Transverse colon (tissue), 4 donors: ENCODE results near the gene SCNM1. TPM values are rescaled to one million over a fixed set of nuclear protein-coding genes. Genes with fewer than 3 reads are reported as not detected.

Experiments
- DNase-seq: peaks from one replicate; pipeline ENCODE4 v3.0.0-alpha.2; 2019
- H3K27ac ChIP-seq, 4 donors: fragments of 200-600 bp; sonication (generic); 2 replicates each; pipeline ENCODE4 v1.5.1; 2016 to 2018; ENCODE audit warnings: inconsistent platforms in 4 of 4
- H3K27me3 ChIP-seq: fragments of 200-600 bp; sonication (generic); 2 replicates; pipeline ENCODE4 v1.5.1; 2017; ENCODE audit warnings: inconsistent platforms
- H3K36me3 ChIP-seq, 4 donors: fragments of 200-600 bp; sonication (generic); 2 replicates each; pipeline ENCODE4 v1.5.1; 2017 to 2019; ENCODE audit warnings: inconsistent platforms in 4 of 4
- H3K4me1 ChIP-seq, 4 donors: fragments of 200-600 bp; sonication (generic); 2 replicates each; pipeline ENCODE4 v1.5.1; 2017 to 2020; ENCODE audit warnings: inconsistent platforms in 4 of 4
- H3K4me3 ChIP-seq, 4 donors: fragments of 200-600 bp; sonication (generic); 1 replicate in 1 of 4; 2 replicates in 3 of 4; pipeline versions ENCODE4 v1.5.1 to v1.6.1; 2017 to 2019; ENCODE audit warnings: inconsistent platforms in 4 of 4
- H3K9me3 ChIP-seq, 2 donors: fragments of 200-600 bp; sonication (generic); 2 replicates each; pipeline ENCODE4 v1.5.1; 2017 to 2019; ENCODE audit warnings: inconsistent platforms in 2 of 2
- EP300 ChIP-seq: sonication (generic); formaldehyde crosslinking; IDR thresholded peaks from one replicate; pipeline ENCODE4 v1.6.1; 2017; ENCODE audit warnings: antibody characterized with exemption, low read depth
- POLR2A ChIP-seq: fragments of 450-650 bp; IDR thresholded peaks from one replicate; pipeline ENCODE4 v1.6.1; 2016; ENCODE audit warnings: antibody characterized with exemption, mild to moderate bottlenecking, moderate library complexity
- POLR2AphosphoS5 ChIP-seq, 3 donors: sonication (generic); formaldehyde crosslinking; IDR thresholded peaks; one replicate each; pipeline ENCODE4 v1.6.1; 2016; ENCODE audit warnings: antibody characterized with exemption in 3 of 3
- WGBS, 2 donors: methylation state at CpG; one replicate each; pipeline ENCODE4 v1.1.5; 2018; ENCODE audit warnings: low coverage in 1 of 2; 5-methylcytosine and 5-hydroxymethylcytosine counted together
- in situ Hi-C, 4 donors: fragments of 200-750 bp; cut with MboI; loops; one replicate each; pipeline versions ENCODE4 v1.15.0 to v1.15.1; 2017; ENCODE audit warnings: low sequenced_read_pairs in 3 of 4, low pct_ligation_motif_present in 1 of 4, low pct_unique_long_range_greater_than_20kb in 1 of 4
- intact Hi-C: fragments of 100-400 bp; cut with DNase I; formaldehyde crosslinking; loops from one replicate; pipeline ENCODE4 v1.15.1; 2023; ENCODE audit warnings: low total_unique reads
- total RNA-seq, 4 donors: library from RNA; depleted of rRNA; stranded (reverse); fragments of >200 nt; gene quantifications; one replicate each; pipeline ENCODE4 v1.1.0, GENCODE V29; 2016
- TF ChIP-seq, protein P1 (sequence below), 5 experiments: fragments of 200-600 bp in 3 of 5; fragments of 450-650 bp in 2 of 5; sonication (generic) in 3 of 5; IDR thresholded peaks; 1 replicate in 2 of 5; 2 replicates in 3 of 5; pipeline ENCODE4 v1.5.1; 2016 to 2017; ENCODE audit warnings: antibody characterized with exemption in 5 of 5, inconsistent platforms in 3 of 5, mild to moderate bottlenecking in 2 of 5, moderate library complexity in 1 of 5

The SCNM1 gene
- total RNA-seq, 4 donors from 2014 or later = 9.0 to 35.4 (median 25.1) TPM

- Histone ChIP-seq H3K36me3 (peaks cover 0 to 7% (median 0%) of the 10 kb centered on the region in 4 donors), H3K4me3 (no peak overlapping the region), H3K27ac (no peak overlapping the region), H3K27me3 (no peaks in the 10 kb centered on the region), H3K9me3 (no peaks in the 10 kb centered on the region), H3K4me1 (peaks cover 0 to 8% (median 0%) of the 10 kb centered on the region in 4 donors)
- no peak for DNase-seq
- 29 to 42% methylated on average over 2 of the region's 2 CpGs for WGBS, 2 donors
- in situ Hi-C loops = no loop called here
- TF ChIP-seq, protein P1, sequence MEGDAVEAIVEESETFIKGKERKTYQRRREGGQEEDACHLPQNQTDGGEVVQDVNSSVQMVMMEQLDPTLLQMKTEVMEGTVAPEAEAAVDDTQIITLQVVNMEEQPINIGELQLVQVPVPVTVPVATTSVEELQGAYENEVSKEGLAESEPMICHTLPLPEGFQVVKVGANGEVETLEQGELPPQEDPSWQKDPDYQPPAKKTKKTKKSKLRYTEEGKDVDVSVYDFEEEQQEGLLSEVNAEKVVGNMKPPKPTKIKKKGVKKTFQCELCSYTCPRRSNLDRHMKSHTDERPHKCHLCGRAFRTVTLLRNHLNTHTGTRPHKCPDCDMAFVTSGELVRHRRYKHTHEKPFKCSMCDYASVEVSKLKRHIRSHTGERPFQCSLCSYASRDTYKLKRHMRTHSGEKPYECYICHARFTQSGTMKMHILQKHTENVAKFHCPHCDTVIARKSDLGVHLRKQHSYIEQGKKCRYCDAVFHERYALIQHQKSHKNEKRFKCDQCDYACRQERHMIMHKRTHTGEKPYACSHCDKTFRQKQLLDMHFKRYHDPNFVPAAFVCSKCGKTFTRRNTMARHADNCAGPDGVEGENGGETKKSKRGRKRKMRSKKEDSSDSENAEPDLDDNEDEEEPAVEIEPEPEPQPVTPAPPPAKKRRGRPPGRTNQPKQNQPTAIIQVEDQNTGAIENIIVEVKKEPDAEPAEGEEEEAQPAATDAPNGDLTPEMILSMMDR (IDR thresholded peaks at IDR 0.05) = no peak
- no peak for TF ChIP-seq POLR2AphosphoS5 (IDR thresholded peaks at IDR 0.05)
- no peak for TF ChIP-seq POLR2A
- no peak for TF ChIP-seq EP300
- intact Hi-C loops = loop anchor here (5.0 kb wide), 1 partner anchor 1141 kb away; no protein-coding TSS in a partner anchor
Measured at GRCh38 chr1:151213560-151213959, 47.6 kb downstream of the SCNM1 start.

Other genes with a start within 250 kb of the SCNM1 start
- gene SETDB1, start 239.8 kb upstream of the SCNM1 start, total RNA-seq = 10 to 100 TPM; 19.5 to 59.7 (median 39.2) TPM
- 100 to 1,000 TPM in 2 of 4 donors, 10 to 100 TPM in 2; 35.2 to 142 (median 101) TPM for gene CERS2, start 191.3 kb upstream of the SCNM1 start, total RNA-seq
- gene ANXA9, start 183.9 kb upstream of the SCNM1 start, total RNA-seq = under 1 TPM in 1 of 4 donors, not detected in 3; 0.32 TPM
- gene MINDY1, start 159.2 kb upstream of the SCNM1 start, total RNA-seq = 10 to 100 TPM; 27.7 to 66.2 (median 54.8) TPM
- 10 to 100 TPM in 3 of 4 donors, 1 to 10 TPM in 1; 9.0 to 80.4 (median 26.8) TPM for gene PRUNE1, start 157.7 kb upstream of the SCNM1 start, total RNA-seq
- 1 to 10 TPM in 2 of 4 donors, under 1 TPM in 1, not detected in 1; 0.68 to 10.0 (median 2.5) TPM for gene BNIPL, start 129.6 kb upstream of the SCNM1 start, total RNA-seq
- gene C1orf56, start 118.4 kb upstream of the SCNM1 start, total RNA-seq = 1 to 10 TPM; 1.5 to 3.7 (median 2.8) TPM
- 10 to 100 TPM; 34.4 to 90.2 (median 57.5) TPM for gene CDC42SE1, start 106.5 kb upstream of the SCNM1 start, total RNA-seq
- gene MLLT11, start 105.7 kb upstream of the SCNM1 start, total RNA-seq = 1 to 10 TPM in 3 of 4 donors, not detected in 1; 1.2 to 3.2 (median 1.3) TPM
- gene GABPB2, start 95.4 kb upstream of the SCNM1 start, total RNA-seq = 10 to 100 TPM in 3 of 4 donors, 1 to 10 TPM in 1; 9.6 to 19.8 (median 10.2) TPM
- 10 to 100 TPM in 1 of 4 donors, 1 to 10 TPM in 3; 1.8 to 16.3 (median 2.9) TPM for gene SEMA6C, start 19.5 kb upstream of the SCNM1 start, total RNA-seq
- 1 to 10 TPM; 2.0 to 5.2 (median 4.2) TPM for gene TNFAIP8L2, start 9.5 kb upstream of the SCNM1 start, total RNA-seq
- gene LYSMD1, start 242 bp upstream of the SCNM1 start, total RNA-seq = 10 to 100 TPM in 1 of 4 donors, 1 to 10 TPM in 3; 1.4 to 15.7 (median 7.3) TPM
- gene TMOD4, start 9.8 kb downstream of the SCNM1 start, total RNA-seq = not detected
- 10 to 100 TPM in 3 of 4 donors, 1 to 10 TPM in 1; 4.9 to 26.6 (median 20.1) TPM for gene VPS72, start 24.1 kb downstream of the SCNM1 start, total RNA-seq
- 10 to 100 TPM; 46.7 to 78.2 (median 59.4) TPM for gene PIP5K1A, start 32.4 kb downstream of the SCNM1 start, total RNA-seq
- gene PSMD4, start 88.6 kb downstream of the SCNM1 start, total RNA-seq = 100 to 1,000 TPM in 1 of 4 donors, 10 to 100 TPM in 3; 41.9 to 111 (median 79.5) TPM
- 10 to 100 TPM; 24.5 to 41.9 (median 31.5) TPM for gene ZNF687, start 116.2 kb downstream of the SCNM1 start, total RNA-seq
- gene PI4KB, start 161.3 kb downstream of the SCNM1 start, total RNA-seq = 10 to 100 TPM; 68.0 to 95.9 (median 79.8) TPM
- 10 to 100 TPM; 17.7 to 61.0 (median 35.4) TPM for gene RFX5, start 181.1 kb downstream of the SCNM1 start, total RNA-seq
- 1,000 to 10,000 TPM; 1,079 to 3,856 (median 3,214) TPM for gene SELENBP1, start 206.6 kb downstream of the SCNM1 start, total RNA-seq
- gene PSMB4, start 233.4 kb downstream of the SCNM1 start, total RNA-seq = 100 to 1,000 TPM in 3 of 4 donors, 10 to 100 TPM in 1; 84.4 to 188 (median 140) TPM